NCI-H1417 (cell line): Measurements from ENCODE around the gene IFRD1.
"Not testable (repeated sequence)": the region's sequence is repeated elsewhere in the genome, so short reads cannot be mapped to it uniquely, and the experiment has no call there.

Experiments
- DNase-seq, 3 experiments: peaks; one replicate each; lab custom pipeline; 2025; lab: John Stamatoyannopoulos, UW

The IFRD1 gene

GRCh38 chr7:112516418-112516817, 66.2 kb downstream of the IFRD1 start:
- not testable (repeated sequence) for DNase-seq

GRCh38 chr7:112517487-112517886, 67.2 kb downstream of the IFRD1 start:
- no peak for DNase-seq

GRCh38 chr7:112520787-112521186, 70.5 kb downstream of the IFRD1 start:
- DNase-seq = no peak

GRCh38 chr7:112521942-112522341, 71.7 kb downstream of the IFRD1 start:
- DNase-seq = no peak

- DNase-seq = no peak
Observed at GRCh38 chr7:112523871-112524270, 73.6 kb downstream of the IFRD1 start.
